DMS 273 treated with DMSO at 0.1 percent for 48 hours (cell line): Measurements from ENCODE around the gene CHRM1.

ENCODE experiments used
- DNase-seq: peaks from one replicate; lab custom pipeline; 2025; lab: John Stamatoyannopoulos, UW

Gene CHRM1

GRCh38 chr11:62905296-62905695 is 15.9 kb downstream of the CHRM1 start:
- no peak for DNase-seq

- DNase-seq: no peak
Observed at GRCh38 chr11:62902932-62903331, 18.2 kb downstream of the CHRM1 start.

GRCh38 chr11:62898027-62898426 is 23.1 kb downstream of the CHRM1 start:
- no peak for DNase-seq

- DNase-seq: no peak
Observed at GRCh38 chr11:62897311-62897710, 23.9 kb downstream of the CHRM1 start.

- DNase-seq: no peak
Observed at GRCh38 chr11:62896049-62896448, 25.1 kb downstream of the CHRM1 start.

- no peak for DNase-seq
Observed at GRCh38 chr11:62895501-62895900, 25.7 kb downstream of the CHRM1 start.

- DNase-seq: no peak
Observed at GRCh38 chr11:62892077-62892922, 28.9 kb downstream of the CHRM1 start.

GRCh38 chr11:62889484-62890437 is 31.4 kb downstream of the CHRM1 start:
- no peak for DNase-seq

- DNase-seq: no peak
Observed at GRCh38 chr11:62889126-62889483, 32.1 kb downstream of the CHRM1 start.

GRCh38 chr11:62888406-62888805 is 32.8 kb downstream of the CHRM1 start:
- DNase-seq: no peak

GRCh38 chr11:62885137-62885750 is 35.9 kb downstream of the CHRM1 start:
- no peak for DNase-seq

GRCh38 chr11:62883673-62884072 is 37.5 kb downstream of the CHRM1 start:
- no peak for DNase-seq

GRCh38 chr11:62882788-62883501 is 38.2 kb downstream of the CHRM1 start:
- no peak for DNase-seq

GRCh38 chr11:62882431-62882749 is 38.8 kb downstream of the CHRM1 start:
- DNase-seq: no peak

GRCh38 chr11:62881579-62882430 is 39.4 kb downstream of the CHRM1 start:
- no peak for DNase-seq

- peak; percentile 51 for DNase-seq
Observed at GRCh38 chr11:62880803-62881578, 40.2 kb downstream of the CHRM1 start, which contains the start of gene SLC3A2. TSS of gene SLC3A2 (plus strand) at chr11:62880896. CDS start at chr11:62881024, 128 bp downstream.

GRCh38 chr11:62880231-62880802 is 40.8 kb downstream of the CHRM1 start:
- no peak for DNase-seq

GRCh38 chr11:62879235-62879978 is 41.8 kb downstream of the CHRM1 start:
- no peak for DNase-seq

- DNase-seq: no peak
Observed at GRCh38 chr11:62876712-62877111, 44.5 kb downstream of the CHRM1 start.
